WERI-Rb-1 (cell line): ENCODE measurements around the gene ERP27.

Experiments used
- DNase-seq: peaks from one replicate; pipeline ENCODE4 v3.0.0-alpha.2; 2020
- H3K27ac ChIP-seq: fragments of 250-450 bp; sonication (Bioruptor Pico); 2 replicates; pipeline ENCODE4 v1.5.1; 2020; ENCODE audit warnings: mild to moderate bottlenecking, moderate library complexity
- H3K27me3 ChIP-seq: fragments of 250-450 bp; sonication (Bioruptor Pico); 2 replicates; pipeline ENCODE4 v1.5.1; 2021; ENCODE audit warnings: mild to moderate bottlenecking, low read depth, moderate library complexity; ENCODE audit not compliant: insufficient read depth, severe bottlenecking
- H3K36me3 ChIP-seq: fragments of 250-450 bp; sonication (Bioruptor Pico); 2 replicates; pipeline ENCODE4 v1.5.1; 2020; ENCODE audit warnings: mild to moderate bottlenecking, moderate library complexity
- H3K4me3 ChIP-seq: 2 replicates; pipeline ENCODE4 v1.5.1; 2011; ENCODE audit warnings: low read depth, mild to moderate bottlenecking, control low read depth, low read length
- H3K9me3 ChIP-seq: fragments of 250-450 bp; sonication (Bioruptor Pico); 2 replicates; pipeline ENCODE4 v1.5.1; 2021; ENCODE audit warnings: mild to moderate bottlenecking, moderate library complexity; ENCODE audit not compliant: severe bottlenecking
- CTCF ChIP-seq: IDR thresholded peaks from 2 replicates; pipeline ENCODE4 v1.5.1; 2011; ENCODE audit warnings: low read depth, mild to moderate bottlenecking, control low read depth, inconsistent platforms, low read length

The ERP27 gene

DNA sequence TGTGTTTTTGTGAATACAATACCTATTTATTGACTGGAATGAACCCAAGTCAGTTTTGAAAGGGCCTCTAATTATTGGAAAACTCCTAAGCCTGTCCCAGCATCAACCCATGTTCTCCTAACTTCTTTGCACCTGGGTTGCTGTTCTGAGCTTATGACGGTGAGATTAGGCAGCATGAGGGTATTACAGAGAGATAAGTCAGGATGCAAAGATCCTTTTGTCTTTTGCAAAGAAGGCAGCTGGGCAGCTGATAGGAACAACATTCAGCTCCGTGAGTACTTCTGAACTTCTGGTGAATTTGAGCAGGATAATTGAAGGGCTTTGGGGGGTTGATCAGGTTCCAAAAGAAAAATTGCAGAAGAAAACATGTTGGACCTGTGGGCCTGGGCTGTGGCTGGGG is 34.5 kb upstream of the ERP27 start, which contains the start of gene PDE6H:
Gene PDE6H, plus strand, starts transcription at position 227 of the 400 bp plus-strand sequence. CDS start 4,971 bp downstream, outside the sequence.
- peak; percentile 62 for DNase-seq
- Histone ChIP-seq H3K4me3 (peak within 1 kb of the TSS; percentile 5; the same call in 1 of the 2 replicates), H3K9me3 (no peaks in the 10 kb centered on the region), H3K27me3 (no peaks in the 10 kb centered on the region), H3K27ac (peak within 1 kb of the TSS; percentile 80), H3K36me3 (no peaks in the 10 kb centered on the region; the same call in 1 of the 2 replicates)
- TF ChIP-seq CTCF = no peak

GRCh38 chr12:14970473-14970872 is 32.1 kb upstream of the ERP27 start:
- Histone ChIP-seq H3K36me3 (no peaks in the 10 kb centered on the region), H3K27ac (no peak overlapping the region), H3K9me3 (no peaks in the 10 kb centered on the region), H3K27me3 (no peaks in the 10 kb centered on the region), H3K4me3 (no peak overlapping the region)
- no peak for DNase-seq
- no peak for TF ChIP-seq CTCF

DNA sequence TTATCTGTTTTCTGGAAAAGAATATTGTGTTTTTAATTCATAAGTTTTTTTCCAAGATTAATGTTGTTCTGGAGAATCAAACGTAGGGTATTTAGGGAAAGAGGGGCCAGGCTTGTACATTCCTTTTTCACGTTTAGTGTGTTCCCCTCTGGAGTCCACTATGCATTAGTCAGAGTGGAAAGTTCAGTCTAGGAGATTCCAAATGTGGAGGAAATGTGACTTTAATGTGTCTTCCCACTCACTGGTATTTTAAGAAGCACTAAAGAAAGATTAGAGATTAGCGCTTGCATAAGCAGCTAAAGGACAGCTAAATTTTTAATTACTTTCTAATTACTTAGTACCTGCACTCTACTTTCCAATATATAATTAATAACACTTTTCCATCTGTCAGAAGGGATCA is 30.1 kb upstream of the ERP27 start:
- no peak for DNase-seq
- no peaks in the 10 kb centered on the region for H3K36me3 ChIP-seq
- no peak for TF ChIP-seq CTCF

DNA sequence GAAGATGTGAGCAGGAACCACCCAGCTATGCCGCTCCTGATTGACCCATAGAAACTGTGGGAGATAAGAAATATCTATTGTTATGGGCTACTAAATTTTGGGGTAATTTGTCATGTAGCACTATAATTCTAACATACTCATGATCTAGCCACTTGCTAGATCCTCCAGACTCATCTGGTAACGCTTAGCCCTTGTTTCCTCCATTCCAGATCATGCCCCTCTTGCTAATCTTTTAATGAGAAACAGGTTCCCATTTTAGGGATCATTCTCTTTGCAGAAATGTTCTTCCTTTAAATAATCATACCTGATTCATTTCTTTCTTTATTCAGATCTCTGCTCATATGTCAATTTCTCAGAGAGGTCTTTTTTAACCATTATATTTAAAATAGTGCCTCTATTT is 26.9 kb upstream of the ERP27 start:
- no peak for DNase-seq
- no peak overlapping the region for H3K27ac ChIP-seq

More for the DNA sequence above, 30.1 kb upstream of the ERP27 start:
- H3K9me3 ChIP-seq = no peaks in the 10 kb centered on the region
- no peaks in the 10 kb centered on the region for H3K27me3 ChIP-seq
- H3K27ac ChIP-seq = peak overlapping the region; percentile 11; the same call in 1 of the 2 replicates
- no peak overlapping the region for H3K4me3 ChIP-seq

GRCh38 chr12:14964406-14964805 is 26.1 kb upstream of the ERP27 start:
- DNase-seq = no peak
- no peak overlapping the region for H3K27ac ChIP-seq
- no peaks in the 10 kb centered on the region for H3K27me3 ChIP-seq
- TF ChIP-seq CTCF = no peak
- no peaks in the 10 kb centered on the region for H3K36me3 ChIP-seq
- H3K9me3 ChIP-seq = no peaks in the 10 kb centered on the region
- no peak overlapping the region for H3K4me3 ChIP-seq

More for the DNA sequence above, 26.9 kb upstream of the ERP27 start:
- Histone ChIP-seq H3K4me3 (no peak overlapping the region), H3K27me3 (no peaks in the 10 kb centered on the region), H3K36me3 (no peaks in the 10 kb centered on the region), H3K9me3 (no peaks in the 10 kb centered on the region)
- TF ChIP-seq CTCF = no peak

DNA sequence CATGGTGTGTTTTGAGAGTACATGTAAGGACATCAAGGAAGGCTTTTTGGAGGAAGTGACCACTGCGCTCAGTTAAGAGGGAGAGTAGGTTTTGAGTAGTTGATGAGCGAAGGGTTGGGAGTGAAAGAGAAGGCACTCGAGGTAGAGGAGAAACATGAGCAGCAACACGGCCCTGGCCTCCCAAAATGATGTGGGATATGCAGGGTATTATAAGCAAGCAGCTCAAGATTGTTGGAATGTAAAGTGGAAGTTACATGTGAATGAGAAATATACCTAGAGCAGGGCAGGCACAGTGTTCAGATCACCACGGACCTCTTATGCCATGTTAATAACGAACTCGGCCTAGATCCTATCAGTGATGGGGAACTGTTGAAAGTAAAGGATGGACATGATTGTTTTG is 25.2 kb upstream of the ERP27 start:
- no peaks in the 10 kb centered on the region for H3K36me3 ChIP-seq
- no peak overlapping the region for H3K4me3 ChIP-seq
- H3K27ac ChIP-seq = no peak overlapping the region
- no peak for TF ChIP-seq CTCF
- DNase-seq = no peak
- no peaks in the 10 kb centered on the region for H3K9me3 ChIP-seq
- H3K27me3 ChIP-seq = no peaks in the 10 kb centered on the region
